SK-N-MC (cell line): ENCODE data around the gene UBE3B.

Experiments used
- EZH2 ChIP-seq: fragments of 200-600 bp; sonication (generic); IDR thresholded peaks from one replicate; pipeline ENCODE4 v1.6.1; 2017; ENCODE audit warnings: antibody characterized with exemption
- POLR2AphosphoS5 ChIP-seq: IDR thresholded peaks from 2 replicates; pipeline ENCODE4 v1.6.1; 2012; ENCODE audit warnings: mild to moderate bottlenecking, low read depth, low read length, borderline replicate concordance

DNA sequence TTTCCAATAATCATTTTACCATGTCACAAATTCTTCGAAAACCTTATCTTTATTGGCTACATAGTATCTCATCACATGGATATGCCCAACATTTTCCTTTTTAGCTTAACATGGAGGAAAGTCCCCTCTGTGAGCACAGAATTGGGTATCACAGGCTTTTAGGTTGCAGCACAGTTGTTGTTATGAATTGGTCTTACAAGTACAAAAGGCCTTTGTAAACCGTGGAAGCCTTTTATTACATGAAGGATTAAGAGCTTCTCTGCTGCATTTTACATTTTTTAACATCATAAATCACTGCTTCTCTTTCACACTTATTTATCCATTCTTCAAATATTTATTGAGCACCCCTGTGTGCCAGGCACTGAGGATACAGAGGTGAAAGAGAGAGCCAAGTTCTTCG is 26.2 kb downstream of the UBE3B start:
- TF ChIP-seq POLR2AphosphoS5: no peak
- TF ChIP-seq EZH2: no peak
